Testis (tissue), 2 donors: ENCODE results near the gene MED9.

Source experiments
- POLR2A ChIP-seq: fragments of 450-650 bp; IDR thresholded peaks from one replicate; pipeline ENCODE4 v1.6.1; 2017; ENCODE audit warnings: antibody characterized with exemption, mild to moderate bottlenecking, moderate library complexity
- TF ChIP-seq, protein P1 (sequence below), 3 experiments: fragments of 450-650 bp in 2 of 3; fragments of 200-600 bp in 1 of 3; sonication (generic) in 1 of 3; IDR thresholded peaks; one replicate each; pipeline ENCODE4 v1.5.1; 2016 to 2019; ENCODE audit warnings: antibody characterized with exemption in 3 of 3, mild to moderate bottlenecking in 2 of 3, moderate library complexity in 1 of 3

DNA sequence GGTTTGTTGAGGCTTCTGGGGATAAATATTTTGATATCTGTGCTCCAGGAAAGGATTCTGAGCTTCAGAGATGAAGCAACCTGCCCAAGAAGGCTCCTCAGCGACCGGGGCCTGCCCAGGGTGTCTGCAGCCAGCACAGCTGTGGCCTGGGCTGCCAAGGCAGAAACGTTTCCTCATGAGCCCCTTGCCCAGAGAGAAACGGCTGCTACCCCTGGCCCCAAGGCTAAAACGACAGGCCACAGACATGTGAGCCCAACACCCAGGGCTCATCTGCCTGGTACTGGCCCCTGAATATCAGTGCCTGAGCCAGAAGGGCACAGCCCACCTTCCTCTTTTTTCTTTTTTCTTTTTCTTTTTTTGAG, 64.8 kb downstream of the MED9 start:
- TF ChIP-seq POLR2A: no peak
- TF ChIP-seq, protein P1, sequence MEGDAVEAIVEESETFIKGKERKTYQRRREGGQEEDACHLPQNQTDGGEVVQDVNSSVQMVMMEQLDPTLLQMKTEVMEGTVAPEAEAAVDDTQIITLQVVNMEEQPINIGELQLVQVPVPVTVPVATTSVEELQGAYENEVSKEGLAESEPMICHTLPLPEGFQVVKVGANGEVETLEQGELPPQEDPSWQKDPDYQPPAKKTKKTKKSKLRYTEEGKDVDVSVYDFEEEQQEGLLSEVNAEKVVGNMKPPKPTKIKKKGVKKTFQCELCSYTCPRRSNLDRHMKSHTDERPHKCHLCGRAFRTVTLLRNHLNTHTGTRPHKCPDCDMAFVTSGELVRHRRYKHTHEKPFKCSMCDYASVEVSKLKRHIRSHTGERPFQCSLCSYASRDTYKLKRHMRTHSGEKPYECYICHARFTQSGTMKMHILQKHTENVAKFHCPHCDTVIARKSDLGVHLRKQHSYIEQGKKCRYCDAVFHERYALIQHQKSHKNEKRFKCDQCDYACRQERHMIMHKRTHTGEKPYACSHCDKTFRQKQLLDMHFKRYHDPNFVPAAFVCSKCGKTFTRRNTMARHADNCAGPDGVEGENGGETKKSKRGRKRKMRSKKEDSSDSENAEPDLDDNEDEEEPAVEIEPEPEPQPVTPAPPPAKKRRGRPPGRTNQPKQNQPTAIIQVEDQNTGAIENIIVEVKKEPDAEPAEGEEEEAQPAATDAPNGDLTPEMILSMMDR (IDR thresholded peaks at IDR 0.05): no peak
